H1 (cell line): ENCODE data around the gene PDGFA. TPM values are rescaled to one million over a fixed set of nuclear protein-coding genes. Genes with fewer than 3 reads are reported as not detected.

Source experiments
- GTF2F1 ChIP-seq: IDR thresholded peaks from 2 replicates; pipeline ENCODE4 v1.6.1; 2012; ENCODE audit warnings: low read depth, low read length, improper control_type of control experiment, borderline replicate concordance
- HDAC2 ChIP-seq, 2 experiments: fragments of 300-600 bp in 1 of 2; sonication (generic) in 1 of 2; IDR thresholded peaks; 2 replicates each; pipeline ENCODE4 v1.6.1; 2011 to 2012; ENCODE audit warnings: low read depth in 2 of 2, low read length in 2 of 2, mild to moderate bottlenecking in 2 of 2, moderate library complexity in 2 of 2, borderline replicate concordance in 1 of 2, inconsistent platforms in 1 of 2
- HDAC6 ChIP-seq: IDR thresholded peaks from one replicate; pipeline ENCODE4 v1.7.1; 2012; ENCODE audit warnings: low read depth, mild to moderate bottlenecking, inconsistent platforms, low read length, moderate library complexity
- NRF1 ChIP-seq: IDR thresholded peaks from 2 replicates; pipeline ENCODE4 v1.6.1; 2011; ENCODE audit warnings: mild to moderate bottlenecking, low read depth, low read length, improper control_type of control experiment
- PHF8 ChIP-seq: fragments of 200-600 bp; sonication (generic); conservative IDR thresholded peaks from 2 replicates; pipeline ENCODE4 v1.7.1; 2012; ENCODE audit warnings: low read depth, mild to moderate bottlenecking, inconsistent platforms, low read length, moderate library complexity
- TCF12 ChIP-seq: IDR thresholded peaks from 2 replicates; pipeline ENCODE4 v1.6.1; 2011; ENCODE audit warnings: low read depth, mild to moderate bottlenecking, low read length
- polyA plus RNA-seq, 7 experiments: library from polyadenylated mRNA; depleted of rRNA in 3 of 7; stranded (reverse) in 5 of 7; unstranded in 2 of 7; fragments of >200 nt in 5 of 7; fragments of 200-250 nt in 2 of 7; gene quantifications; 1 replicate in 5 of 7; 2 replicates in 1 of 7; 4 replicates in 1 of 7; pipeline versions ENCODE4 v1.2.1 to v1.2.3, GENCODE V29; 2011 to 2013; ENCODE audit warnings: missing spikeins in 2 of 7, mixed read lengths in 2 of 7
- total RNA-seq: library from RNA; stranded (reverse); fragmentation: NEBNext Ultra II Directional; extraction: Animal tissue kit (Norgen Biotek cat#: 25700); gene quantifications from 2 replicates; pipeline ENCODE4 v1.2.1, GENCODE V29; 2021

Gene PDGFA
- total and polyA plus RNA-seq, 2 of the 8 experiments (the other 6 are each of a cell fraction or from before 2014, with no cell fraction given), result 21.1 to 43.0 TPM

- TF ChIP-seq HDAC2 (IDR thresholded peaks at IDR 0.05; ENCODE audit: borderline replicate concordance in 1 of 2, low read depth in 2 of 2, low read length in 2 of 2) (no peak), NRF1 (no peak), HDAC6 (no peak), GTF2F1 (no peak), TCF12 (no peak), PHF8 (no peak)
Measured at GRCh38 chr7:566100-566499, 46.5 kb upstream of the PDGFA start (continued).
